Psoas muscle (tissue), 8 donors: ENCODE measurements around the gene NOC3L. TPM values are rescaled to one million over a fixed set of nuclear protein-coding genes. Genes with fewer than 3 reads are reported as not detected.

Source experiments
- ATAC-seq, 4 donors: fragments of 200-7000 bp; cut with Tn5 transposase; one replicate each; pipeline ENCODE4 v1.9.1; 2020; ENCODE audit warnings: moderate library complexity in 3 of 4, mild to moderate bottlenecking in 2 of 4
- DNase-seq, 2 donors: peaks; one replicate each; pipeline ENCODE4 v3.0.0-alpha.2; 2020
- H3K27ac ChIP-seq: fragments of 200-600 bp; one replicate; pipeline ENCODE4 v1.8.0; 2022
- H3K27me3 ChIP-seq, 3 donors: fragments of 200-600 bp in 1 of 3; one replicate each; pipeline versions ENCODE4 v1.6.1 to v1.8.0; 2013 to 2022; ENCODE audit warnings: low read length in 2 of 3, mild to moderate bottlenecking in 2 of 3, moderate library complexity in 1 of 3; ENCODE audit not compliant: insufficient read depth in 3 of 3
- H3K36me3 ChIP-seq, 2 donors: fragments of 200-600 bp in 1 of 2; one replicate each; pipeline versions ENCODE4 v1.6.1 to v1.8.0; 2013 to 2022; ENCODE audit warnings: low read depth in 1 of 2, mild to moderate bottlenecking in 1 of 2, moderate library complexity in 1 of 2; ENCODE audit not compliant: insufficient read depth in 1 of 2
- H3K4me1 ChIP-seq: fragments of 200-600 bp; one replicate; pipeline ENCODE4 v1.8.0; 2022
- H3K4me3 ChIP-seq: fragments of 200-600 bp; one replicate; pipeline ENCODE4 v1.8.0; 2022; ENCODE audit warnings: mild to moderate bottlenecking
- H3K9me3 ChIP-seq: fragments of 200-600 bp; one replicate; pipeline ENCODE4 v1.8.0; 2022
- CTCF ChIP-seq: fragments of 200-600 bp; IDR thresholded peaks from one replicate; pipeline ENCODE4 v1.8.0; 2022; ENCODE audit warnings: antibody characterized with exemption
- WGBS, 3 donors: extraction: QIAGEN DNeasy Blood & Tissue Kit; methylation state at CpG; one replicate each; pipeline versions ENCODE4 v1.1.6 to v1.1.7; 2013; 5-methylcytosine and 5-hydroxymethylcytosine counted together
- intact Hi-C, 2 donors: fragments of 100-400 bp; cut with DNase I; formaldehyde crosslinking; loops; one replicate each; pipeline versions ENCODE4 v1.11.0 to v1.14.2; 2022
- polyA plus RNA-seq, 3 donors: library from polyadenylated mRNA; stranded (reverse); fragments of 200-250 nt; gene quantifications; one replicate each; pipeline ENCODE4 v1.2.3, GENCODE V29; 2013
- total RNA-seq, 4 donors: library from RNA; stranded (reverse); fragmentation: NEBNext Ultra II Directional in 2 of 4; extraction: Animal tissue kit (Norgen Biotek cat#: 25700) in 2 of 4; gene quantifications; one replicate each; pipeline versions ENCODE4 v1.2.1 to v1.2.4, GENCODE V29; 2021 to 2023
- donor health status: healthy with polysubstance abuse.
- donor health status: DM: no; HTN: no; CAD: no; lungs with moderate emphysema.
- donor health status: Bipolar disorder and iron deficiency.
- donor health status: healthy.
- donor health status: DM: yes; HTN: yes; CAD: no.
- donor health status: DM: no; HTN: no; CAD: no.
- donor health status: DM: no; HTN: no; CAD: no.
- donor health status: DM: yes; HTN: yes; CAD: no.

NOC3L gene
- total and polyA plus RNA-seq, 7 donors = 6.3 to 19.5 (median 17.2) TPM

- DNase-seq (no peak), ATAC-seq (no peak)
- no peak overlapping the region for H3K27ac ChIP-seq
- no peaks in the 10 kb centered on the region for H3K27me3 ChIP-seq
- no peaks in the 10 kb centered on the region for H3K9me3 ChIP-seq
- H3K4me1 ChIP-seq = no peaks in the 10 kb centered on the region
- intact Hi-C loops = loop anchor here in 1 of 2 donors (5.0 kb wide), 1 partner anchor 1759 kb away; no protein-coding TSS in a partner anchor
- WGBS, 3 donors = 98 to 100% (median 100%) methylated on average over 2 of the region's 2 CpGs
- no peak for TF ChIP-seq CTCF
- no peak overlapping the region for H3K4me3 ChIP-seq
- peaks cover 0 to 12% of the 10 kb centered on the region in 2 donors for H3K36me3 ChIP-seq
These were observed 74.2 kb downstream of the NOC3L start for GRCh38 chr10:94288361-94289101.

GRCh38 chr10:94287336-94287735 is 75.4 kb downstream of the NOC3L start:
- H3K9me3 ChIP-seq = no peaks in the 10 kb centered on the region
- H3K36me3 ChIP-seq = peaks cover 0 to 12% of the 10 kb centered on the region in 2 donors
- intact Hi-C loops = loop anchor here in 1 of 2 donors (5.0 kb wide), 1 partner anchor 1760 kb away; no protein-coding TSS in a partner anchor
- H3K4me3 ChIP-seq = no peak overlapping the region
- no peaks in the 10 kb centered on the region for H3K27me3 ChIP-seq
- H3K27ac ChIP-seq = no peak overlapping the region
- TF ChIP-seq CTCF = no peak
- no peak for ATAC-seq
- DNase-seq = no peak
- WGBS, 3 donors = 57 to 74% (median 72%) methylated on average over 3 of the region's 3 CpGs
- H3K4me1 ChIP-seq = no peaks in the 10 kb centered on the region

DNA sequence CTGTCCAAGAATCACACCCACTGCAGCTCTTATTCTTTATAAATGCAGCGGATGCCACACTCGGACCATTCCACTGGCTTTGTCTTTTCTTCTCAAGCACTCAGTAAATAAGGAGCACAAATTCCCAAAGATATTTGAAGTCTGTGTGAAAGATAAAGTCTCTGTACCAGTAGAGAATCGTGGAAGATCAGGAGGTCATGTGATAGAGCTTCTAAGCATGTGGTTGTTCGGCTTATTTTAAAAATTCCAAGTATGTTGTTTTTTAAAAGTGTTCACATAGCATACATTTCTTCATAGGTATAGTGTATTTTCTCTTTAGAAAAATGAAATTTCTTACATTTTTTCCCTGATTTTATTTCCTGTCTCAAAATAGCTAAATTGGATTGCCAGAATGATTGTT is 75.8 kb downstream of the NOC3L start:
- H3K9me3 ChIP-seq = no peaks in the 10 kb centered on the region
- H3K36me3 ChIP-seq = peaks cover 0 to 12% of the 10 kb centered on the region in 2 donors
- H3K4me1 ChIP-seq = no peaks in the 10 kb centered on the region
- TF ChIP-seq CTCF = no peak
- ATAC-seq (no peak), DNase-seq (no peak)
- no peak overlapping the region for H3K27ac ChIP-seq
- intact Hi-C loops = loop anchor here in 1 of 2 donors (5.0 kb wide), 1 partner anchor 1760 kb away; no protein-coding TSS in a partner anchor
- no peaks in the 10 kb centered on the region for H3K27me3 ChIP-seq
- H3K4me3 ChIP-seq = no peak overlapping the region
- WGBS, 3 donors = 80 to 85% (median 80%) methylated on average over 4 of the region's 4 CpGs

DNA sequence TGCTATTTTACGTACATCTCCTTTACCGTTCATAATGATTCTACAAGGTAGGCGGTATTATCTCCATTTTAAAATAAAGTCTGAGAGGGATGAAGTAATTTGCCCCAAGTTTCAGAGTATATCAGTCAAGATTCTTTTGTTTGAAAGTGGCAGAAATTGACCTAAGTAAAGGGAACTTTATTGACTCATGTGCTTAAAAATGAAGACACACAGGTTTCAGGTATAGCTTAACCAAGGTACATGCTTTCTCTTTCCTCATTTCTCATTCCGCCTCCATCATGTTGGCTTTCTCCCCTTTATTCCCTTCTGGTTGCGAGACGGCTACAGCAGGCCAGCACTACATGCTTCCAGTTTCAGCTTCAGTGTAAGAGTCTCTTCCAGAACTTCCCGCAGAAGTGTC is 77.5 kb downstream of the NOC3L start:
- Histone ChIP-seq H3K9me3 (no peaks in the 10 kb centered on the region), H3K36me3 (peaks cover 0 to 12% of the 10 kb centered on the region in 2 donors), H3K27ac (no peak overlapping the region), H3K4me3 (no peak overlapping the region), H3K27me3 (no peaks in the 10 kb centered on the region), H3K4me1 (no peaks in the 10 kb centered on the region)
- no peak for ATAC-seq
- intact Hi-C loops = loop anchor here in 1 of 2 donors (5.0 kb wide), 1 partner anchor 1762 kb away; no protein-coding TSS in a partner anchor
- DNase-seq = no peak
- TF ChIP-seq CTCF = no peak
- 90 to 97% (median 96%) methylated on average over 7 of the region's 7 CpGs for WGBS, 3 donors

Other genes with a start within 250 kb of the NOC3L start
- gene TBC1D12, start 39.6 kb upstream of the NOC3L start, total RNA-seq = 1 to 10 TPM; 5.0 to 5.4 (median 5.2) TPM
- 1 to 10 TPM; 1.5 to 4.6 (median 4.4) TPM for gene TBC1D12, start 39.6 kb upstream of the NOC3L start, polyA plus RNA-seq
- under 1 TPM; 0.37 to 0.69 (median 0.58) TPM for gene HELLS, start 182.8 kb upstream of the NOC3L start, total RNA-seq
- gene HELLS, start 182.8 kb upstream of the NOC3L start, polyA plus RNA-seq = under 1 TPM; 0.06 to 0.23 (median 0.20) TPM